ENCODE measurements around the gene SRSF2.
"Not testable (repeated sequence)": the region's sequence is repeated elsewhere in the genome, so short reads cannot be mapped to it uniquely, and the experiment has no call there.

The SRSF2 gene

DNA sequence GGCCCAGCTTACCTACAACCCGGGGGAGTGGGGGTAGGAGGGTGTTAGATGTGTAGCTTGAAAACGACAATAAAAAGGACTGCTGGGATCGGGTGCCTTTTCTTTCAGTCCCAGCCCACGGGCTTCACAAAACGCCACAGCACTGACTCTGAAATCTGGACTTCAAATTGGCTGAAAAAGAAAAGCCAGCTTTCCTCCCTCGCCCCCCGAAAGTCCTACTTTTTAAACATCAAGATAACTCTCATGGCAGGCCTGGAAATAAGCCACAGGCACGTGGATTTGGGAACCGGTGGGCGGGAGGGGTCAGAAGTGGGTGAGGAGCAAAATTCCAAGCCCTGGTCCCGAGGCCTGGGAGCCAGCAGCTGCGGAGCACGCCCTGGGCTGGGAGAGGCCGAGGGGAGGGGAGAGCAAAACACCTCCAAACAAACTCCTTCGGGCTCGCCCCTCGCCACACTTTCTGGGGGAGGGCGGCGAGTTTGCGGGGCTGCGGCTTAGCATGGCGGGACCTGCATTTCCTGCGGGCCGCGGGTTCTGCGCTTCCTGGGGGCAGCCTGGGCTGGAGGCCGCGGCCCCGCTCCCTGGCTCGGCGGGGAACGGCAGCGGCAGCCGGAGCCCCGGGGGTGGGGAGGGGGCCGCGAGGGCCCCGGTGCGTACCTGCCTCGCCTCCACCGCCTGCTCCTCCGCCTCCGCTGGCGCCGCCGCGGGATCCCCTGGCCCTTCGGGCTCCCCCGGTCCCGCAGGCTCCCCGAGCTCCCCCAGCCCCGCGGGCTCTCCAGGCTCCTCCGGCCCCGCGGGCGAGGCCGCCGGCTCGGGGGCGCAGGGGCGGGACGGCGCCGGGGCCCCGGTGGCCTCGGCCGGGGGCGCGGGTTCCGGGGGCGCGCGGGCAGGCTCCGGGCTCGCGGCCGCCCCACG is 26.9 kb downstream of the SRSF2 start:
- Histone ChIP-seq H3K4me2 (ENCODE audit: insufficient read depth, low read length) (peak overlapping the region; percentile 61), H3K9ac (ENCODE audit: low read depth, low read length) (peak overlapping the region; percentile 16; the same call in 1 of the 2 replicates), H4K20me1 (ENCODE audit: insufficient read depth, low read length) (peaks cover 27% of the 10 kb centered on the region), H3K27me3 (ENCODE audit: insufficient read depth, low read length, poor library complexity) (peaks cover 29% of the 10 kb centered on the region), H3K4me3 (ENCODE audit: low read depth in 1 of 2, low read length in 2 of 2) (peak overlapping the region in 1 of 2 experiments; percentile 40; a peak in 2 of 4 replicates), H3K4me1 (ENCODE audit: insufficient read depth, low read length) (peaks cover 12% of the 10 kb centered on the region), H3K36me3 (ENCODE audit: insufficient read depth, low read length) (peaks cover 14% of the 10 kb centered on the region)
- H3K9me3 ChIP-seq (ENCODE audit: insufficient read depth, low read length, severe bottlenecking); H3K27ac ChIP-seq (ENCODE audit: low read length); DNase-seq; H2AFZ ChIP-seq (ENCODE audit: low read depth, low read length); H3K79me2 ChIP-seq (ENCODE audit: insufficient read depth, low read length): not testable (repeated sequence)
- ATAC-seq (ENCODE audit: insufficient read depth, low read depth): peak; percentile 42; the same call in 2 of the 3 replicates
- TF ChIP-seq EZH2 (IDR thresholded peaks at IDR 0.05; ENCODE audit: borderline replicate concordance, low read depth, low read length, severe bottlenecking): peak; percentile 86

DNA sequence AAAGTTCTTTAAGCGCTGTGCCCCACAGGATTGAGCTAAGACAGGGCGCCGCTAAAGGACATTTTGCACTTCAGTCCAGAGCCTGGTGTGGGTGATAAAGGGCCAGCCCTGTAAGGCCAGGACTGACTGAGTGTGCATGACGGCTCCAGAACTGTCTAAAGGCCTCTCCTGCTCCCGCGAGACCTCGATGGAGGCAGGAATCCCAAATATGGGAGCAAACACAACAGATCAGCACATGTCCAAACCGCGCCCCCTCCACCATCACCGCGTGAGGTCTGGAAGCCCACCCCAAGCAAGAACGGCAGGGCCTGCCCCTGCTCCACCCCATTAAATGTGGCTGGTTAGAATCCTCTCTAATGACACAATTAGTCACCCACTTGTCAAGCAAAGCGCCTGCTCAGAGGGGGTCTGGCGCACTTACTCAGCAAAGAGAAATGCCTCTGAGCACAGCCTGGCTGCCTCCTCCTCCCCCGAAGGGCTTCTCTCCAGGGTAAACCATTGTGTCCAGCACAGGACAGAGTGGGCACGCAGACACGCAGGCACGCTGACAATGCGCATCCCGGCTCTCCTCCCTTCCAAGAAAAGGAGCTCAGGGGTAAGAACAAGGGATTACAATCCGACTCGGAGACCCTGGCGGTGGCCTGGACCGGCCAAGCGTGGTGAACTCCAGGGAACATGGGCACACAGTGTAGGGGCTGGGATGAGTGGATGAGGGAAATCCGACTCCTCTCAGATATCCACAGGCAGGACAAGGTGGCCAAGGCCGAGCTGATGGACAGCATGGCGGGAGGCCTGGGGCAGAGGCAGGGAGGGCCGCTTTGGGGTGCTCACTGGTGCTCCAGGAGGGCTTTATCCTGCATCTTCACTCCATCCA is 27.8 kb downstream of the SRSF2 start:
- H3K4me1 ChIP-seq (ENCODE audit: insufficient read depth, low read length): peaks cover 9% of the 10 kb centered on the region
- H4K20me1 ChIP-seq (ENCODE audit: insufficient read depth, low read length): peaks cover 25% of the 10 kb centered on the region
- no peak overlapping the region for H3K4me3 ChIP-seq (ENCODE audit: low read depth in 1 of 2, low read length in 2 of 2)
- no peak for DNase-seq
- TF ChIP-seq, protein P1, sequence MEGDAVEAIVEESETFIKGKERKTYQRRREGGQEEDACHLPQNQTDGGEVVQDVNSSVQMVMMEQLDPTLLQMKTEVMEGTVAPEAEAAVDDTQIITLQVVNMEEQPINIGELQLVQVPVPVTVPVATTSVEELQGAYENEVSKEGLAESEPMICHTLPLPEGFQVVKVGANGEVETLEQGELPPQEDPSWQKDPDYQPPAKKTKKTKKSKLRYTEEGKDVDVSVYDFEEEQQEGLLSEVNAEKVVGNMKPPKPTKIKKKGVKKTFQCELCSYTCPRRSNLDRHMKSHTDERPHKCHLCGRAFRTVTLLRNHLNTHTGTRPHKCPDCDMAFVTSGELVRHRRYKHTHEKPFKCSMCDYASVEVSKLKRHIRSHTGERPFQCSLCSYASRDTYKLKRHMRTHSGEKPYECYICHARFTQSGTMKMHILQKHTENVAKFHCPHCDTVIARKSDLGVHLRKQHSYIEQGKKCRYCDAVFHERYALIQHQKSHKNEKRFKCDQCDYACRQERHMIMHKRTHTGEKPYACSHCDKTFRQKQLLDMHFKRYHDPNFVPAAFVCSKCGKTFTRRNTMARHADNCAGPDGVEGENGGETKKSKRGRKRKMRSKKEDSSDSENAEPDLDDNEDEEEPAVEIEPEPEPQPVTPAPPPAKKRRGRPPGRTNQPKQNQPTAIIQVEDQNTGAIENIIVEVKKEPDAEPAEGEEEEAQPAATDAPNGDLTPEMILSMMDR (IDR thresholded peaks at IDR 0.05; ENCODE audit: borderline replicate concordance, extremely low read depth, low read length, poor library complexity, severe bottlenecking): no peak
- H3K27me3 ChIP-seq (ENCODE audit: insufficient read depth, low read length, poor library complexity): peaks cover 29% of the 10 kb centered on the region
- H3K4me2 ChIP-seq (ENCODE audit: insufficient read depth, low read length): 0 out of 2 replicates have a peak overlapping the region, but pooled peaks have one; percentile 61
- no peak overlapping the region for H3K9ac ChIP-seq (ENCODE audit: low read depth, low read length)
- H3K27ac ChIP-seq (ENCODE audit: low read length): no peak overlapping the region
- ATAC-seq (ENCODE audit: insufficient read depth, low read depth): no peak
- peaks cover 10% of the 10 kb centered on the region for H3K36me3 ChIP-seq (ENCODE audit: insufficient read depth, low read length)
- H2AFZ ChIP-seq (ENCODE audit: low read depth, low read length): no peak overlapping the region
- H3K79me2 ChIP-seq (ENCODE audit: insufficient read depth, low read length): no peaks in the 10 kb centered on the region
- H3K9me3 ChIP-seq (ENCODE audit: insufficient read depth, low read length, severe bottlenecking): no peaks in the 10 kb centered on the region

DNA sequence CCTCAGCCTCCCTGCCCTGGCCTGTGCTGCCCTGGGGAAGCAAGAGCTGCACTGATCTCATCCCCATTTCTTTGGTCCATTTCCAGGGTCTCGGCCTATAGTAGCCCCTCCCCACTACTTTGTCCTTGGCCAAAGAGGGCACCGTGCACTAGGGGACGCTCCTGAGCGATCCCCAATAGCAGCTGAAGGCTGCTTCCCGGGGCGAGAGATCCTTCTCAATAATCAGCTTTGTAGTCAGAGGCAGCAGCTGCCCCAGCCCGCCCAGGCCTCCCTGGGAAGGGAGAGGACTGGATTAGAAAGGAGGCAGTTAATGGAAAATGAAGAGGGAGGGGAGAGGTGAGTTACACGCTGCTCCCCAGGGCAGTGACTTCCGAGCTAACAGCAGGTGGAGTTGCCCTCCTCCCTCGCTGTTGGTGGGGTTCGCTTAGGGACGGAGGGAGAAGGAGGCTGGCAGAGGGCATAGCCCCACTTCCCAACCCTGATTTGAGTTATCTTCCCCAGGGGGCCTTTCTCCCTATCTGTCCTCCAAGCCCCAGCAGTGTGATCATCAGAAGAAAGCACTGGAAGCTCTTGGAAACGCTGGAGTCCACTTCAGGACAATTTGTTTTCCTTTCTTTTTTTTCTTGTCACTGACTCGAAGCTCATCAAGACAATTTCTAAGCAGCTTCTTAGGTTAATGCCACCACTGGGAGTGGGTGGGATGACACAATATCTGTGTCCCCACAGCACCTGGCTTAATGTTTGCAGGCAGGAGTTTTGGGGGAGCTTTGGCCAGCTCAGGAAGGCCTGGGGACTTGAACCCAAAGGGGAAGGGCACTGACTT is 28.9 kb downstream of the SRSF2 start:
- no peak overlapping the region for H3K4me2 ChIP-seq (ENCODE audit: insufficient read depth, low read length)
- no peak for ATAC-seq (ENCODE audit: insufficient read depth, low read depth)
- H3K27me3 ChIP-seq (ENCODE audit: insufficient read depth, low read length, poor library complexity): peaks cover 29% of the 10 kb centered on the region
- H2AFZ ChIP-seq (ENCODE audit: low read depth, low read length): no peak overlapping the region
- H3K79me2 ChIP-seq (ENCODE audit: insufficient read depth, low read length): no peaks in the 10 kb centered on the region
- no peak overlapping the region for H3K4me3 ChIP-seq (ENCODE audit: low read depth in 1 of 2, low read length in 2 of 2)
- TF ChIP-seq EZH2 (IDR thresholded peaks at IDR 0.05; ENCODE audit: borderline replicate concordance, low read depth, low read length, severe bottlenecking): no peak
- TF ChIP-seq, protein P1 (IDR thresholded peaks at IDR 0.05; ENCODE audit: borderline replicate concordance, extremely low read depth, low read length, poor library complexity, severe bottlenecking): no peak
- no peak overlapping the region for H3K27ac ChIP-seq (ENCODE audit: low read length)
- no peak overlapping the region for H3K9ac ChIP-seq (ENCODE audit: low read depth, low read length)
- DNase-seq: no peak
- no peaks in the 10 kb centered on the region for H3K36me3 ChIP-seq (ENCODE audit: insufficient read depth, low read length)
- peaks cover 9% of the 10 kb centered on the region for H3K4me1 ChIP-seq (ENCODE audit: insufficient read depth, low read length)
- H3K9me3 ChIP-seq (ENCODE audit: insufficient read depth, low read length, severe bottlenecking): no peaks in the 10 kb centered on the region
- peaks cover 14% of the 10 kb centered on the region; the same call in 1 of the 2 replicates for H4K20me1 ChIP-seq (ENCODE audit: insufficient read depth, low read length)

Measured in DND-41 (cell line).